Common myeloid progenitor, CD34-positive (primary cell): ENCODE measurements around the gene RLIM.

Experiments used
- CTCF ChIA-PET: fragments of 350-600 bp; sonication (Branson Sonifier 250); formaldehyde crosslinking; loops from one replicate; lab custom pipeline; 2021; ENCODE audit warnings: antibody characterized with exemption; lab: Charles Lee
- POLR2A ChIA-PET: fragments of 350-600 bp; sonication (Branson Sonifier 250); formaldehyde crosslinking; loops from one replicate; lab custom pipeline; 2021; ENCODE audit warnings: antibody characterized with exemption; lab: Charles Lee
- DNase-seq, 3 donors: peaks; one replicate each; pipeline versions ENCODE4 v3.0.0 to v3.0.0-alpha.2; 2013
- H3K27ac ChIP-seq, 2 experiments: 1 replicate in 1 of 2; 2 replicates in 1 of 2; pipeline ENCODE4 v1.7.0; 2013; ENCODE audit warnings: inconsistent platforms in 2 of 2, low read length in 2 of 2, mild to moderate bottlenecking in 2 of 2, low read depth in 1 of 2, moderate library complexity in 1 of 2; ENCODE audit not compliant: severe bottlenecking in 2 of 2, insufficient read depth in 1 of 2, poor library complexity in 1 of 2
- H3K27me3 ChIP-seq, 5 experiments: replicated peaks in 2 of 5; 1 replicate in 3 of 5; 2 replicates in 2 of 5; pipeline versions ENCODE4 v1.6.1 to v1.7.0; 2013; ENCODE audit warnings: low read length in 4 of 5, mild to moderate bottlenecking in 2 of 5, moderate library complexity in 2 of 5, inconsistent platforms in 1 of 5; ENCODE audit not compliant: insufficient read depth in 5 of 5, control insufficient read depth in 4 of 5
- H3K36me3 ChIP-seq, 4 experiments: 1 replicate in 2 of 4; 2 replicates in 2 of 4; pipeline versions ENCODE4 v1.6.1 to v1.7.0; 2013; ENCODE audit warnings: low read length in 3 of 4, control low read depth in 1 of 4, mild to moderate bottlenecking in 1 of 4; ENCODE audit not compliant: control insufficient read depth in 4 of 4, insufficient read depth in 4 of 4
- H3K4me1 ChIP-seq, 4 experiments: 1 replicate in 3 of 4; 2 replicates in 1 of 4; pipeline versions ENCODE4 v1.6.1 to v1.7.1; 2013; ENCODE audit warnings: low read length in 3 of 4, mild to moderate bottlenecking in 3 of 4, control low read depth in 1 of 4, inconsistent platforms in 1 of 4, moderate library complexity in 1 of 4; ENCODE audit not compliant: control insufficient read depth in 4 of 4, insufficient read depth in 4 of 4; ENCODE audit errors: control extremely low read depth in 1 of 4
- H3K4me3 ChIP-seq, 7 experiments: 1 replicate in 4 of 7; 2 replicates in 3 of 7; pipeline versions ENCODE4 v1.5.1 to v1.7.0; 2013; ENCODE audit warnings: mild to moderate bottlenecking in 7 of 7, low read length in 6 of 7, moderate library complexity in 6 of 7, inconsistent platforms in 2 of 7, low read depth in 2 of 7, control low read depth in 1 of 7; ENCODE audit not compliant: insufficient read depth in 4 of 7, control insufficient read depth in 1 of 7; ENCODE audit errors: extremely low read depth in 1 of 7
- H3K9me3 ChIP-seq, 5 experiments: 1 replicate in 4 of 5; 2 replicates in 1 of 5; pipeline versions ENCODE4 v1.6.1 to v1.7.1; 2013; ENCODE audit warnings: low read length in 4 of 5, mild to moderate bottlenecking in 2 of 5, inconsistent platforms in 1 of 5, low read depth in 1 of 5, moderate library complexity in 1 of 5; ENCODE audit not compliant: control insufficient read depth in 4 of 5, insufficient read depth in 2 of 5; ENCODE audit errors: control extremely low read depth in 1 of 5
- WGBS: methylation state at CpG from one replicate; pipeline ENCODE4 v1.1.5; 2013; ENCODE audit not compliant: insufficient coverage; 5-methylcytosine and 5-hydroxymethylcytosine counted together

RLIM gene

GRCh38 chrX:74536832-74537371, 77.5 kb downstream of the RLIM start:
- 20% methylated on average over 20 of the region's 26 CpGs for WGBS
- H3K27me3 ChIP-seq: peaks cover 0 to 8% (median 0%) of the 10 kb centered on the region in 5 experiments
- DNase-seq: peak in 2 of 3 donors; percentile 6 to 19
- POLR2A ChIA-PET: interaction anchor here (0.6 kb wide), 1 partner anchor 15 kb away, joined by 4 read pairs; no protein-coding TSS in a partner anchor
- CTCF ChIA-PET: interaction anchor here (2.8 kb wide), 1 partner anchor 9 kb away, joined by 8 read pairs; no protein-coding TSS in a partner anchor
- H3K9me3 ChIP-seq: no peaks in the 10 kb centered on the region
- H3K4me3 ChIP-seq: peak overlapping the region; percentile 50 to 84 (median 66)
- H3K36me3 ChIP-seq: no peaks in the 10 kb centered on the region
- H3K4me1 ChIP-seq: peaks cover 0 to 15% (median 9%) of the 10 kb centered on the region in 4 experiments
- H3K27ac ChIP-seq: no peak overlapping the region

DNA sequence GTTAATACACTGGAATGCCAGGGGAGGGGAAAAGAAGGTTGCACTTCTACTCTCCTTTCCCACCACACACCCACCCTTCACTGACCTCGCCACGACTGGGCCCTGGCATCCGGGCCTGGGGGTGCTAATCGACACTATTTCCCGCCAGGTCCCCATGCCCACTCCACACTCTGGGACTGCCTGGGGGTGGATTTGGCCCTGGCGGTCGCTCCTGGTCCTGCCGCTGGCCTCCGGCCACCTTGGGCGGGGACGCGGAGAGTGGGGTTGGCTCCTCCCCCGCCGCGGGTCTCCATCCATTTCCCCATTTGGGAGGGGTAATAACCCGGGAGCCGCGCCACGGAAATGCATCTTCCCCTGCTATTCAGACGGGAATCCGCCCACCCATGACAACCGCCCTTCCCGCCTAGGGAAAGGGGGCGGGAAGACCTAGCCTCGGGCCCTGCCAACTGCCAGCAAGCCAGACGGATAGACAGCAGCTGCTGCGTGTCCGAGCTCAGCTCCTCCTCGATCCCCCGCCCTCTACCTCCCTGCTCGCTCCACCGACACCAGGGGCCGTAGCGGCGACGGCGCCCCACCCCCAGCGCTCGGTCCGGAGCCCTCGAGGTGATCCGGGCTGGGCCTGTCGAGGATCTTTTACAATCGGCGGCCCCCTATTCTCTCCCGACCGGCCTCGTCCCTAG, 78.1 kb downstream of the RLIM start:
- Histone ChIP-seq H3K36me3 (no peaks in the 10 kb centered on the region), H3K27ac (peak overlapping the region in 1 of 2 experiments; percentile 34)
- CTCF ChIA-PET: interaction anchor here (1.0 to 2.8 kb wide), 3 partner anchors 9 to 111 kb away, joined by 4 to 8 read pairs (median 5); no protein-coding TSS in a partner anchor

GRCh38 chrX:74535408-74536151, 78.8 kb downstream of the RLIM start:
- H3K4me3 ChIP-seq: peak overlapping the region; percentile 50 to 84 (median 66)
- peak overlapping the region in 1 of 2 experiments; percentile 34 for H3K27ac ChIP-seq
- H3K36me3 ChIP-seq: no peaks in the 10 kb centered on the region
- POLR2A ChIA-PET: interaction anchor here (1.2 kb wide), 1 partner anchor 243 kb away, joined by 5 read pairs; no protein-coding TSS in a partner anchor
- DNase-seq: peak; percentile 42 to 61 (median 54)
- 27% methylated on average over 19 of the region's 37 CpGs for WGBS
- H3K27me3 ChIP-seq: peaks cover 0 to 4% (median 0%) of the 10 kb centered on the region in 5 experiments
- CTCF ChIA-PET: interaction anchor here (1.0 to 2.8 kb wide), 6 partner anchors 10 to 154 kb away, joined by 3 to 12 read pairs (median 4); no protein-coding TSS in a partner anchor
- peaks cover 0 to 15% (median 9%) of the 10 kb centered on the region in 4 experiments for H3K4me1 ChIP-seq
- no peaks in the 10 kb centered on the region for H3K9me3 ChIP-seq

More for the DNA sequence above, 78.1 kb downstream of the RLIM start:
- DNase-seq: peak; percentile 52 to 74 (median 72)
- H3K27me3 ChIP-seq: peaks cover 0 to 4% (median 0%) of the 10 kb centered on the region in 5 experiments
- H3K4me3 ChIP-seq: peak overlapping the region; percentile 50 to 84 (median 66)
- POLR2A ChIA-PET: interaction anchor here (1.2 kb wide), 1 partner anchor 244 kb away, joined by 5 read pairs; no protein-coding TSS in a partner anchor
- H3K4me1 ChIP-seq: peaks cover 0 to 15% (median 9%) of the 10 kb centered on the region in 4 experiments
- WGBS: 39% methylated on average over 38 of the region's 48 CpGs
- H3K9me3 ChIP-seq: no peaks in the 10 kb centered on the region
